ENCODE data around the gene ARV1. TPM values are rescaled to one million over a fixed set of nuclear protein-coding genes. Genes with fewer than 3 reads are reported as not detected.

The ARV1 gene
- total and polyA plus RNA-seq, 2 experiments from 2014 or later: 10.4 to 20.0 TPM

DNA sequence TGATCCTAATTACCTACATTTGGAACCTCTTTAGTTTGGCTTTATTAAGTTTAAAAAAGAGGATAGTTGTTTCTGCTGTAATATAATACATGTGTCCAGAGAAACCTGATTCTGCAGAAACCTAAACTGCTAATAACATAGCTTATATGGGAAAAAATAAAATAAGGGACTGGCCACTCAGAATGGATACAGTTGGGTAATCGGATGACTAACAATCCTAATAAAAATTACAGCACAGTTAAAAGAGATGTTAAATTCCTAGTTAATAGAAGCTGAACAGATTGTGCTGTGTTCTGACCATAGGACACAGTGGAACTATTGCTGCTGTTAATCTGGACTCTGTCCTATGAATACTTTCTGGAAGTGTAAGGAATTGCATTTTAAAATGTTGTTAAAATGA lies 16.0 kb downstream of the ARV1 start:
- H3K9me2 ChIP-seq (ENCODE audit: insufficient read depth): no peaks in the 10 kb centered on the region
- TF ChIP-seq POLR2AphosphoS5 (IDR thresholded peaks at IDR 0.05; ENCODE audit: low read depth) (no peak), NANOG (IDR thresholded peaks at IDR 0.05; ENCODE audit: borderline replicate concordance) (no peak), JUNB (IDR thresholded peaks at IDR 0.05; ENCODE audit: unreplicated experiment) (no peak), ZNF114 (CRISPR knock-in tag; IDR thresholded peaks at IDR 0.05) (no peak), CREB1 (CRISPR knock-in tag; IDR thresholded peaks at IDR 0.05; ENCODE audit: low read depth) (no peak), EZH2 (IDR thresholded peaks at IDR 0.05; ENCODE audit: low read depth, unreplicated experiment) (no peak), STAT1 (IDR thresholded peaks at IDR 0.05; ENCODE audit: unreplicated experiment) (no peak), EZH2phosphoT487 (IDR thresholded peaks at IDR 0.05; ENCODE audit: unreplicated experiment) (no peak), ZNF331 (CRISPR knock-in tag; IDR thresholded peaks at IDR 0.05; ENCODE audit: low read depth) (no peak)
- TF ChIP-seq, protein P1, sequence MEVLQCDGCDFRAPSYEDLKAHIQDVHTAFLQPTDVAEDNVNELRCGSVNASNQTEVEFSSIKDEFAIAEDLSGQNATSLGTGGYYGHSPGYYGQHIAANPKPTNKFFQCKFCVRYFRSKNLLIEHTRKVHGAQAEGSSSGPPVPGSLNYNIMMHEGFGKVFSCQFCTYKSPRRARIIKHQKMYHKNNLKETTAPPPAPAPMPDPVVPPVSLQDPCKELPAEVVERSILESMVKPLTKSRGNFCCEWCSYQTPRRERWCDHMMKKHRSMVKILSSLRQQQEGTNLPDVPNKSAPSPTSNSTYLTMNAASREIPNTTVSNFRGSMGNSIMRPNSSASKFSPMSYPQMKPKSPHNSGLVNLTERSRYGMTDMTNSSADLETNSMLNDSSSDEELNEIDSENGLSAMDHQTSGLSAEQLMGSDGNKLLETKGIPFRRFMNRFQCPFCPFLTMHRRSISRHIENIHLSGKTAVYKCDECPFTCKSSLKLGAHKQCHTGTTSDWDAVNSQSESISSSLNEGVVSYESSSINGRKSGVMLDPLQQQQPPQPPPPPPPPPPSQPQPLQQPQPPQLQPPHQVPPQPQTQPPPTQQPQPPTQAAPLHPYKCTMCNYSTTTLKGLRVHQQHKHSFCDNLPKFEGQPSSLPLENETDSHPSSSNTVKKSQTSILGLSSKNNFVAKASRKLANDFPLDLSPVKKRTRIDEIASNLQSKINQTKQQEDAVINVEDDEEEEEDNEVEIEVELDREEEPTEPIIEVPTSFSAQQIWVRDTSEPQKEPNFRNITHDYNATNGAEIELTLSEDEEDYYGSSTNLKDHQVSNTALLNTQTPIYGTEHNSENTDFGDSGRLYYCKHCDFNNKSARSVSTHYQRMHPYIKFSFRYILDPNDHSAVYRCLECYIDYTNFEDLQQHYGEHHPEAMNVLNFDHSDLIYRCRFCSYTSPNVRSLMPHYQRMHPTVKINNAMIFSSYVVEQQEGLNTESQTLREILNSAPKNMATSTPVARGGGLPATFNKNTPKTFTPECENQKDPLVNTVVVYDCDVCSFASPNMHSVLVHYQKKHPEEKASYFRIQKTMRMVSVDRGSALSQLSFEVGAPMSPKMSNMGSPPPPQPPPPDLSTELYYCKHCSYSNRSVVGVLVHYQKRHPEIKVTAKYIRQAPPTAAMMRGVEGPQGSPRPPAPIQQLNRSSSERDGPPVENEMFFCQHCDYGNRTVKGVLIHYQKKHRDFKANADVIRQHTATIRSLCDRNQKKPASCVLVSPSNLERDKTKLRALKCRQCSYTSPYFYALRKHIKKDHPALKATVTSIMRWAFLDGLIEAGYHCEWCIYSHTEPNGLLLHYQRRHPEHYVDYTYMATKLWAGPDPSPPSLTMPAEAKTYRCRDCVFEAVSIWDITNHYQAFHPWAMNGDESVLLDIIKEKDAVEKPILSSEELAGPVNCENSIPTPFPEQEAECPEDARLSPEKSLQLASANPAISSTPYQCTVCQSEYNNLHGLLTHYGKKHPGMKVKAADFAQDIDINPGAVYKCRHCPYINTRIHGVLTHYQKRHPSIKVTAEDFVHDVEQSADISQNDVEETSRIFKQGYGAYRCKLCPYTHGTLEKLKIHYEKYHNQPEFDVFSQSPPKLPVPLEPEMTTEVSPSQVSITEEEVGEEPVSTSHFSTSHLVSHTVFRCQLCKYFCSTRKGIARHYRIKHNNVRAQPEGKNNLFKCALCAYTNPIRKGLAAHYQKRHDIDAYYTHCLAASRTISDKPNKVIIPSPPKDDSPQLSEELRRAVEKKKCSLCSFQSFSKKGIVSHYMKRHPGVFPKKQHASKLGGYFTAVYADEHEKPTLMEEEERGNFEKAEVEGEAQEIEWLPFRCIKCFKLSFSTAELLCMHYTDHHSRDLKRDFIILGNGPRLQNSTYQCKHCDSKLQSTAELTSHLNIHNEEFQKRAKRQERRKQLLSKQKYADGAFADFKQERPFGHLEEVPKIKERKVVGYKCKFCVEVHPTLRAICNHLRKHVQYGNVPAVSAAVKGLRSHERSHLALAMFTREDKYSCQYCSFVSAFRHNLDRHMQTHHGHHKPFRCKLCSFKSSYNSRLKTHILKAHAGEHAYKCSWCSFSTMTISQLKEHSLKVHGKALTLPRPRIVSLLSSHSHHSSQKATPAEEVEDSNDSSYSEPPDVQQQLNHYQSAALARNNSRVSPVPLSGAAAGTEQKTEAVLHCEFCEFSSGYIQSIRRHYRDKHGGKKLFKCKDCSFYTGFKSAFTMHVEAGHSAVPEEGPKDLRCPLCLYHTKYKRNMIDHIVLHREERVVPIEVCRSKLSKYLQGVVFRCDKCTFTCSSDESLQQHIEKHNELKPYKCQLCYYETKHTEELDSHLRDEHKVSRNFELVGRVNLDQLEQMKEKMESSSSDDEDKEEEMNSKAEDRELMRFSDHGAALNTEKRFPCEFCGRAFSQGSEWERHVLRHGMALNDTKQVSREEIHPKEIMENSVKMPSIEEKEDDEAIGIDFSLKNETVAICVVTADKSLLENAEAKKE (CRISPR knock-in tag; IDR thresholded peaks at IDR 0.05): no peak
- TF ChIP-seq, protein P2, sequence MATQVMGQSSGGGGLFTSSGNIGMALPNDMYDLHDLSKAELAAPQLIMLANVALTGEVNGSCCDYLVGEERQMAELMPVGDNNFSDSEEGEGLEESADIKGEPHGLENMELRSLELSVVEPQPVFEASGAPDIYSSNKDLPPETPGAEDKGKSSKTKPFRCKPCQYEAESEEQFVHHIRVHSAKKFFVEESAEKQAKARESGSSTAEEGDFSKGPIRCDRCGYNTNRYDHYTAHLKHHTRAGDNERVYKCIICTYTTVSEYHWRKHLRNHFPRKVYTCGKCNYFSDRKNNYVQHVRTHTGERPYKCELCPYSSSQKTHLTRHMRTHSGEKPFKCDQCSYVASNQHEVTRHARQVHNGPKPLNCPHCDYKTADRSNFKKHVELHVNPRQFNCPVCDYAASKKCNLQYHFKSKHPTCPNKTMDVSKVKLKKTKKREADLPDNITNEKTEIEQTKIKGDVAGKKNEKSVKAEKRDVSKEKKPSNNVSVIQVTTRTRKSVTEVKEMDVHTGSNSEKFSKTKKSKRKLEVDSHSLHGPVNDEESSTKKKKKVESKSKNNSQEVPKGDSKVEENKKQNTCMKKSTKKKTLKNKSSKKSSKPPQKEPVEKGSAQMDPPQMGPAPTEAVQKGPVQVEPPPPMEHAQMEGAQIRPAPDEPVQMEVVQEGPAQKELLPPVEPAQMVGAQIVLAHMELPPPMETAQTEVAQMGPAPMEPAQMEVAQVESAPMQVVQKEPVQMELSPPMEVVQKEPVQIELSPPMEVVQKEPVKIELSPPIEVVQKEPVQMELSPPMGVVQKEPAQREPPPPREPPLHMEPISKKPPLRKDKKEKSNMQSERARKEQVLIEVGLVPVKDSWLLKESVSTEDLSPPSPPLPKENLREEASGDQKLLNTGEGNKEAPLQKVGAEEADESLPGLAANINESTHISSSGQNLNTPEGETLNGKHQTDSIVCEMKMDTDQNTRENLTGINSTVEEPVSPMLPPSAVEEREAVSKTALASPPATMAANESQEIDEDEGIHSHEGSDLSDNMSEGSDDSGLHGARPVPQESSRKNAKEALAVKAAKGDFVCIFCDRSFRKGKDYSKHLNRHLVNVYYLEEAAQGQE (IDR thresholded peaks at IDR 0.05; ENCODE audit: unreplicated experiment): no peak
- TF ChIP-seq, protein P3, sequence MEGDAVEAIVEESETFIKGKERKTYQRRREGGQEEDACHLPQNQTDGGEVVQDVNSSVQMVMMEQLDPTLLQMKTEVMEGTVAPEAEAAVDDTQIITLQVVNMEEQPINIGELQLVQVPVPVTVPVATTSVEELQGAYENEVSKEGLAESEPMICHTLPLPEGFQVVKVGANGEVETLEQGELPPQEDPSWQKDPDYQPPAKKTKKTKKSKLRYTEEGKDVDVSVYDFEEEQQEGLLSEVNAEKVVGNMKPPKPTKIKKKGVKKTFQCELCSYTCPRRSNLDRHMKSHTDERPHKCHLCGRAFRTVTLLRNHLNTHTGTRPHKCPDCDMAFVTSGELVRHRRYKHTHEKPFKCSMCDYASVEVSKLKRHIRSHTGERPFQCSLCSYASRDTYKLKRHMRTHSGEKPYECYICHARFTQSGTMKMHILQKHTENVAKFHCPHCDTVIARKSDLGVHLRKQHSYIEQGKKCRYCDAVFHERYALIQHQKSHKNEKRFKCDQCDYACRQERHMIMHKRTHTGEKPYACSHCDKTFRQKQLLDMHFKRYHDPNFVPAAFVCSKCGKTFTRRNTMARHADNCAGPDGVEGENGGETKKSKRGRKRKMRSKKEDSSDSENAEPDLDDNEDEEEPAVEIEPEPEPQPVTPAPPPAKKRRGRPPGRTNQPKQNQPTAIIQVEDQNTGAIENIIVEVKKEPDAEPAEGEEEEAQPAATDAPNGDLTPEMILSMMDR (conservative IDR thresholded peaks at IDR 0.05; ENCODE audit: low read depth in 2 of 2): no peak
- TF ChIP-seq, protein P4, sequence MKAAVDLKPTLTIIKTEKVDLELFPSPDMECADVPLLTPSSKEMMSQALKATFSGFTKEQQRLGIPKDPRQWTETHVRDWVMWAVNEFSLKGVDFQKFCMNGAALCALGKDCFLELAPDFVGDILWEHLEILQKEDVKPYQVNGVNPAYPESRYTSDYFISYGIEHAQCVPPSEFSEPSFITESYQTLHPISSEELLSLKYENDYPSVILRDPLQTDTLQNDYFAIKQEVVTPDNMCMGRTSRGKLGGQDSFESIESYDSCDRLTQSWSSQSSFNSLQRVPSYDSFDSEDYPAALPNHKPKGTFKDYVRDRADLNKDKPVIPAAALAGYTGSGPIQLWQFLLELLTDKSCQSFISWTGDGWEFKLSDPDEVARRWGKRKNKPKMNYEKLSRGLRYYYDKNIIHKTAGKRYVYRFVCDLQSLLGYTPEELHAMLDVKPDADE (IDR thresholded peaks at IDR 0.05): no peak
- Mint-ChIP-seq H3K27ac (no peak overlapping the region), H3K4me1 (no peaks in the 10 kb centered on the region), H3K9me3 (no peaks in the 10 kb centered on the region), H3K36me3 (ENCODE audit: low read depth) (peaks cover 21% of the 10 kb centered on the region), H3K4me3 (no peak overlapping the region), H3K27me3 (ENCODE audit: insufficient read depth, low read depth, poor library complexity) (peaks cover 5% of the 10 kb centered on the region)
- no peaks in the 10 kb centered on the region for H3K79me2 ChIP-seq (replicated peaks; ENCODE audit: insufficient read depth)
- no peaks in the 10 kb centered on the region for H3K27me3 ChIP-seq (ENCODE audit: insufficient read depth)
- H2AFZ ChIP-seq: no peak overlapping the region
- H4K20me1 ChIP-seq (replicated peaks; ENCODE audit: insufficient read depth): peaks cover 18% of the 10 kb centered on the region
- no peak overlapping the region for H3K4me3 ChIP-seq
- no peaks in the 10 kb centered on the region for H3F3A ChIP-seq (replicated peaks; ENCODE audit: low read depth)
- no peaks in the 10 kb centered on the region for H3K4me1 ChIP-seq (ENCODE audit: insufficient read depth)
- DNase-seq (ENCODE audit: low spot score): no peak
- no peak for ATAC-seq
- H3K4me2 ChIP-seq: no peak overlapping the region
- H3K36me3 ChIP-seq (ENCODE audit: insufficient read depth): 0 out of 2 replicates have a peak, but pooled peaks cover 3% of the 10 kb centered on the region
- H3K27ac ChIP-seq (ENCODE audit: low read depth): no peak overlapping the region

Measured in GM23338 (cell line).